Measurements from ENCODE around the gene CDKL4. TPM values are rescaled to one million over a fixed set of nuclear protein-coding genes. Genes with fewer than 3 reads are reported as not detected.

CDKL4 gene
- total and polyA plus RNA-seq, 2 of the 13 experiments (the other 11 are each of a cell fraction or from before 2014, with no cell fraction given), result 0.29 to 0.50 TPM

GRCh38 chr2:39283561-39283960, 39.8 kb upstream of the CDKL4 start (continued):
- TF ChIP-seq FUBP1 (CRISPR knock-in tag; IDR thresholded peaks at IDR 0.05; ENCODE audit: borderline replicate concordance), result no peak
- no peak for TF ChIP-seq ZNF260 (CRISPR knock-in tag; IDR thresholded peaks at IDR 0.05; ENCODE audit: borderline replicate concordance, low read depth)
- TF ChIP-seq ZNF101 (CRISPR knock-in tag; IDR thresholded peaks at IDR 0.05; ENCODE audit: borderline replicate concordance, low read depth), result no peak
- TF ChIP-seq PCBP2 (optimal IDR thresholded peaks at IDR 0.05; ENCODE audit: low read depth, low read length, poor library complexity, severe bottlenecking), result no peak
- TF ChIP-seq ZNF512 (CRISPR knock-in tag; IDR thresholded peaks at IDR 0.05), result no peak
- no peak for TF ChIP-seq CBX5 (CRISPR knock-in tag; IDR thresholded peaks at IDR 0.05; ENCODE audit: borderline replicate concordance)

GRCh38 chr2:39281391-39281790, 37.6 kb upstream of the CDKL4 start:
- H3K9me3 ChIP-seq (ENCODE audit: low read length), result no peaks in the 10 kb centered on the region
- H3K4me2 ChIP-seq (ENCODE audit: low read depth, low read length), result no peak overlapping the region
- H3K79me2 ChIP-seq (ENCODE audit: insufficient read depth, low read length), result no peaks in the 10 kb centered on the region
- no TSS peak for BruUV-seq (replicated peaks)
- H3K27ac ChIP-seq (ENCODE audit: extremely low read length, insufficient read depth, low read length), result no peak overlapping the region
- no peaks in the 10 kb centered on the region for H3K4me1 ChIP-seq (ENCODE audit: insufficient read depth, low read length)
- H4K20me1 ChIP-seq (ENCODE audit: insufficient read depth, low read length), result peaks cover 2% of the 10 kb centered on the region; the same call in 1 of the 2 replicates
- intact Hi-C loops (cut with micrococcal nuclease; ENCODE audit: unreplicated experiment) (no loop called here), in situ Hi-C loops (cut with HindIII; ENCODE audit: extremely low pct_ligation_motif_present, low pct_unique_long_range_greater_than_20kb) (no loop called here)
- no peak for FAIRE-seq
- peaks cover 23 to 61% of the 10 kb centered on the region in 2 experiments for H3K36me3 ChIP-seq (replicated peaks in 1 of 2; ENCODE audit: control insufficient read depth in 1 of 2, insufficient read depth in 2 of 2, low read length in 2 of 2)
- H2AFZ ChIP-seq (ENCODE audit: low read length), result no peak overlapping the region
- H3K4me3 ChIP-seq (replicated peaks in 1 of 3; ENCODE audit: insufficient read depth in 1 of 3, low read depth in 2 of 3, low read length in 3 of 3), result no peak overlapping the region
- no peaks in the 10 kb centered on the region for H3K27me3 ChIP-seq (ENCODE audit: control insufficient read depth in 1 of 2, insufficient read depth in 2 of 2, low read length in 2 of 2)
- no peak for ATAC-seq
- no peak for DNase-seq (ENCODE audit: low spot score)
- no peak overlapping the region for H3K9ac ChIP-seq (ENCODE audit: insufficient read depth, low read depth, low read length)
- POLR2A ChIA-PET, result no interaction called here
- 91% methylated on average over 3 of the region's 3 CpGs for WGBS (ENCODE audit: low lambda C conversion rate)
- CTCF ChIA-PET (ENCODE audit: low intra/inter-chr PET ratio, low total read pairs), result no interaction called here
- TF ChIP-seq ZNF543 (CRISPR knock-in tag; IDR thresholded peaks at IDR 0.05) (no peak), ZHX1 (CRISPR knock-in tag; IDR thresholded peaks at IDR 0.05; ENCODE audit: low read depth) (no peak), NFKBIZ (CRISPR knock-in tag; IDR thresholded peaks at IDR 0.05) (no peak), ZNF784 (CRISPR knock-in tag; IDR thresholded peaks at IDR 0.05; ENCODE audit: borderline replicate concordance) (no peak), ZSCAN21 (CRISPR knock-in tag; IDR thresholded peaks at IDR 0.05; ENCODE audit: borderline replicate concordance) (no peak), ZNF33A (CRISPR knock-in tag; IDR thresholded peaks at IDR 0.05; ENCODE audit: borderline replicate concordance) (no peak), SMAD9 (CRISPR knock-in tag; IDR thresholded peaks at IDR 0.05) (no peak), EHMT2 (IDR thresholded peaks at IDR 0.05; ENCODE audit: borderline replicate concordance, low read depth, low read length) (no peak), NFRKB (IDR thresholded peaks at IDR 0.05) (no peak)

Measured in HepG2 (cell line).